HL-60/S4 treated with retinoic acid at 250 ng/mL for 4 days and 3 days (cell line): Measurements from ENCODE around the gene SERPINI1.

Source experiments
- in situ Hi-C: fragments of 300-500 bp; cut with MboI; formaldehyde crosslinking; loops from 2 replicates; pipeline ENCODE4 v1.7.0; 2022; ENCODE audit warnings: low sequenced_read_pairs

Gene SERPINI1

DNA sequence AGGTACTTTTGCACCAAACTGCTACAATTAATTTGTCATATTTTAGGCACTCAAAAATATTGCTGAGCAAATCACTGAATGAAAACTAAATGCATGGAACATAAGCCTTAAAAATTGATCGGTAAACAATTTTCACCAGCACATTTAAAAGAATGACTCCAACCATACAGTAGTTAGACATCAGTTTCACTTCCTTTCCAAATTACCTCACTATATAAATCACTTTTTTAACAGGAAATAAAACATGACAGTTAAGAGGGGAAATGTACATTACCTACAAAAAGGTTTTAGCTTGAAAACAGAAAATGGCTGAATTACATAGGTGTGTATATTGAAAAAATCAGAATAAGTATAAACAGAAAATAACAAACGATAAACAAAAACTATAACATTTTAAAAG is 108.4 kb downstream of the SERPINI1 start:
- in situ Hi-C loops = no loop called here

- in situ Hi-C loops = no loop called here
Observed at GRCh38 chr3:167844528-167844927, 109.0 kb downstream of the SERPINI1 start.

GRCh38 chr3:167851171-167851570 is 115.7 kb downstream of the SERPINI1 start:
- in situ Hi-C loops = no loop called here

GRCh38 chr3:167851749-167852148 is 116.2 kb downstream of the SERPINI1 start:
- in situ Hi-C loops = no loop called here

DNA sequence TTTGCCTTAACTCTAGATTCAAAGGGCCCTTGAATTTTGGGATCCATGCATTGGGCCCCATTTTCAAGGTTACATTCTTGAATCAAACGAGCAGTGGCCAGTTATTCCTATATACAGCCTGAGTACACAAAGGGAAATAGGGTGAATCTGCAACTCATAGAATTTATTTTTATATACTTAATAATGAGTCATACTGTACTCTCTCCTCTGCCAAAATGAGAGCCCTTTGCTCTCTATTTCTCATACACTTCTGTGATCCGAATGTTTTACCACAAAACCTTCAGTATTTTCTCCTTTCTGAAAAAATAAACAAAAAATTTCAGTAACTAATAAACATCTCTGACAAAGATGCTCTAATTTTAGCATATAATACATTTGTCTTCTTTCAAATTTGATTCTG is 116.7 kb downstream of the SERPINI1 start:
- in situ Hi-C loops = no loop called here

DNA sequence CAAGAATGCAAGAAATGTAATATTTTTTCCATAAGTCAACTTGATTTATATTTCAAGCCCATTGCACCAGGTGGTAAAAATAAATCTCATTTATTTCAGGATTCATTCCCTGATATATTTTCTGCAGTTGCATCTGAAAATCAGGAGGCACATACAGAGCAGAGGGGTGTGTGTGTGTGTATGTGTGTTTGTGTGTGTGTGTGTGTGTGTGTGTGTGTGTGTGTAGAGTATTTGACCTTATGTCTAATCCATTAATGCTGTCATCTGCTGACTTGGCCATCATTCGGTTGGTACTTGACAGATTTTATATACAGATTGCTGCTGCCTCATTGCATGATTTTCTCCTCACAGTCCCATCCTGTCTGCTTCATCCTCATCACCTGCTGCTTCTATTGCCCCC is 118.5 kb downstream of the SERPINI1 start:
- in situ Hi-C loops = no loop called here

DNA sequence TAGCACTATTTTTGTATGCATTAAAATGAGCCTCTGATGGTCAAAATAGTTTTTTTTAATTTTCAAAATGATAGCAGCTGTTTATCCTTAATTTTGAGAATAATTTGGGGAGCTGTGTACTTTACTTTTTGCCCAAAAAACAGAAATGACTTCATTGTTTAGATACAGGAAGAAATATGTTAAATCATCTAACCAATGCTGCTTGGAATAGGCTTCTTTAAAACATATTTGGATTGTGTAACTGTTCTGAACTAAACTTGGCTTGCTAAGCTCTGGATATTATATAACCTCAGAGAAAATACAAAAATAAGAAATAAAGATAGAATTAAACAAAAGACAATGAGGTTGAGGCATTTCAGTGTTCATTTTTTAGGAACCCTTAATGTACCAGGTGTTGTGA is 119.3 kb downstream of the SERPINI1 start:
- in situ Hi-C loops = no loop called here

DNA sequence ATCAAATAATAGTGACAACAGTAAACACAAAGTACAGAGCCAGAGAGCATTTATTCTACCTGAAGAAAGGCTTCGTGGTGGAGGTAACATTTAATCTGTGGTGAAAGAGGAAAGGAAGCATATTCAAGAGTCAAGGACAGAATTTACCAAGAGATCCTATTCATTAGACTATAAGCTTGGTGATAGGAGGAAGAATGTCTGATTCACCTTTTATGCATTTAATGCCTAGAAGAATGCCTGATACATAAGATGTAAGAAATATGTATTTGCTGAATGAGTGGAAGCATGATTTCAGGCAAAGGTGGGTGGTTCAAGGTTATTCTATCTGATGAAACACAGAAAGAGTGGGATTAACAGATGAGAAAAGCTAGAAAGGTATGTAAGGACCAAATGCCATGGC is 119.8 kb downstream of the SERPINI1 start:
- in situ Hi-C loops = no loop called here

DNA sequence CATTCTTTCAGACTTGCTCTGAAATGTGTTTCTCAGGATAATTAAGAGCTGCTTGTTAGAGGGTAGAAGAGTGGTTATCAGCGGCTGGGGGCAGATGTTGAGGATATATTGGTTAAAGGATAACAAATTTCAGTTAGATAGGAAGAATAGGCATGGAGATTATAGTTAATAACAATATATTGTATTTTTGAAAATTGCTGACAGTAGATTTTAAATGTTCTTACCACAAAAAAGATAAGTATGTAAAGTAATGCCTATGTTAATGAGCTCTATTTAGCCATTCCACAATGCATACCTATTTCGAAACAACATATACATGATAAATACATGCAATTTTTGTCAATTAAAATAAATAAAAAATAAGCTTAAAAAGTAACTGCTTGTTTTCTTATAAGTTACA is 123.3 kb downstream of the SERPINI1 start:
- in situ Hi-C loops = no loop called here

GRCh38 chr3:167859610-167860009 is 124.1 kb downstream of the SERPINI1 start:
- in situ Hi-C loops = no loop called here

- in situ Hi-C loops = no loop called here
Observed at GRCh38 chr3:167861649-167862048, 126.1 kb downstream of the SERPINI1 start.

GRCh38 chr3:167862104-167862730 is 126.7 kb downstream of the SERPINI1 start:
- in situ Hi-C loops = no loop called here

DNA sequence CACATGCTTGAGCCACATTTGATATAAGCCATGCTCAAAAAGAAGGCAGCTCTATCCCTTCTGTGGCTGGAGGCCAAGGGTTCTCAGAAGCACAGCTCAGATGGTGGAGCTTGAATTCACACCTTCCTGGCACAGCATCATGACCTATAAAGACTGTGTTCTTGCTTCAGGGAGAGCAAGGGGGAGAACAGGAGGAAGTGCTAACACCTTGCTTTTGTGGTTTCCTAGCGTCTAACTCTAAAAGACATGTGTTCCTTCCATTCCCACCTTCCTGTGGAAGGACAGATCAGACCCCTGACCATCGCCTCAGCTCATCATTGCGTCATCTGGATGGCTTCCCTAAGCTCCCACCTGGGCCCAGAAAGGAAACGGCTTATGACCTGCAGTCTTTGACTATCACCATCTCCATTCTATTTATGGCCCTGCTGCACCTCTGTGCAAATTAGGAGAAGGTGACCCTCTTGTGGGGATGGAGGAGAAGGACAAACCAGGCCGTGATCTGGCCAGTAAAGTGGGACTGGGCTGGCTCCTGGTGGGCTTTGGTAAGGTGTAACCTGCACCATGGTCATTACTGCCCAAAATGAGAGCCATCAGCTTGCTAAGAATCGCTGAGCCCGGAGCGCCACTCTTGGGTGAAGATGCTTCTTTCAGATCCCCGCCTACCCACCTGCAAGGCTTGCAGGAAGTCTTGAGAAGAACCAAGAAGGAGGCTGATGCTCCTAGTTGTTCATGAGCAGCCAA is 128.5 kb downstream of the SERPINI1 start:
- in situ Hi-C loops = no loop called here

- in situ Hi-C loops = no loop called here
Observed at GRCh38 chr3:167864552-167864874, 129.0 kb downstream of the SERPINI1 start.

DNA sequence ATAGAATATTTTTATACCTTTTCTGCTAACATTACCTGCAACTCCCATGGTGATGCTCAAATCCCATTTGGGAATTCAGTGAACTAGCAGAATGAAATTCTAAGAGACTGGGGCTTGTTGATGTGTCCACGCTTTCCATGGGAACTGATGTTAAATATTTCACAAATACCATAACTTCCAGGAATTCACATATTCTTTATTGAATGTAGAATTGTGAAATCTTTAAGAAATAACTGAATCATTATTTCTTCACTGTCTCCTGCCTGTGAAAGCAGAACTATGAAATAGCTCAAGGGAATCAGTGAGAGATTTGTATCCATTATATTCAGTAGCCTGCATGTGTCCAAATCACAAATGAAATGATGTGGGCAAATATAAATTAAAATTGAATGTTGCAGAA is 130.8 kb downstream of the SERPINI1 start:
- in situ Hi-C loops = no loop called here

- in situ Hi-C loops = no loop called here
Observed at GRCh38 chr3:167867981-167868380, 132.5 kb downstream of the SERPINI1 start.

DNA sequence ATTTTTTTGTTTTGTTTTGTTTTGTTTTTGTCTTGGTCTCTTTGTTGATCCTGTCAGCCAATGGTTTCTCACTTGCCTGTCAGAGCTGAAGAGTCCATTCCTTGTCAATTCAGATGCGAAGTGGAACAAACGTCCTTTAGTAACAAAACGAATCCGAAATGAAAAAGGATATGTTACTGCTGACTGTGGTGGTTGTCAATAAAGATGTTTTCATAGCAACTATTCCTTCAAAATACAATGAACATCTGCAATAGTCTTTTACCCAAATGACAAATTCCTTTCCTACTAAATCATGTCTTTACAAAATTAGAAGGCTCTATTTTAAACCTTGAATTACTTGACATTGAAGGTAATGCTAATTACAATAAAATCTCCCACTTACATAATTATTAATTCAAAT is 134.7 kb downstream of the SERPINI1 start:
- in situ Hi-C loops = no loop called here

GRCh38 chr3:167870759-167871158 is 135.2 kb downstream of the SERPINI1 start:
- in situ Hi-C loops = no loop called here

DNA sequence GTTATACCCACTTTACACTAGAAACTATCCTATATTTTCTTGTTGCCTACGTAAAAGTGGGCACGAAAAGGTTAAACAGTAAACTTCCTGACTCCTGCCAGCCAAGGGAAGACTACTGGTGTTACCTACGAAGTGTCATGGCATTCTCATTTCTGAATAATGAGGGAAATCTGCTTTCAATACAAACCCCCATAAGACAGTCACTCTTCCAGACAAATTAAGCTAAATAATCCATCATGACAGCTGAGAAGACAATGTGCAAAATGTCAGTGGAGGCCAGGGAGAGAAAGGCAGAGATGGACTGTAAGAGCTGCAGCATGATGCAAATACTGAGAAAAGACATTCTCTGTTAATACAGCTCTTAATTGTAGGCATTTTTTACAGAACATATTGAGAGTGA is 136.5 kb downstream of the SERPINI1 start:
- in situ Hi-C loops = no loop called here

DNA sequence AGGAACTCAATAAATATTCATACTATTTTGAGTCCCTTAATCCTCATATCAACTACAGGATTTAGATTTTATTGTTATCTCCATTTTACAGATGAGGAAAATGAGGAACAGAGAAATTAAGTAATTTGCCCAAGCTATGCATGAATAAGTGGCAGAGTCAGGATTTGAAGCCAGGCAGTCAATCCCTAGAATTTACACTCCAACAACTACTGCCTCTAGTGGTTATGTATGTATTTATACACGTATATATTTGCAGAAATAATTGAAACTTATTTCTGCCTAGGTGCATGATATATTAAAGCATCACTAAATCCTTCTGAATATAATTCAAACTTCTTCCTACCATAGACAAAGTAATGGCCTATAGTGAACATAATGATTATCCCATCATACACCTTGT is 137.4 kb downstream of the SERPINI1 start:
- in situ Hi-C loops = no loop called here

DNA sequence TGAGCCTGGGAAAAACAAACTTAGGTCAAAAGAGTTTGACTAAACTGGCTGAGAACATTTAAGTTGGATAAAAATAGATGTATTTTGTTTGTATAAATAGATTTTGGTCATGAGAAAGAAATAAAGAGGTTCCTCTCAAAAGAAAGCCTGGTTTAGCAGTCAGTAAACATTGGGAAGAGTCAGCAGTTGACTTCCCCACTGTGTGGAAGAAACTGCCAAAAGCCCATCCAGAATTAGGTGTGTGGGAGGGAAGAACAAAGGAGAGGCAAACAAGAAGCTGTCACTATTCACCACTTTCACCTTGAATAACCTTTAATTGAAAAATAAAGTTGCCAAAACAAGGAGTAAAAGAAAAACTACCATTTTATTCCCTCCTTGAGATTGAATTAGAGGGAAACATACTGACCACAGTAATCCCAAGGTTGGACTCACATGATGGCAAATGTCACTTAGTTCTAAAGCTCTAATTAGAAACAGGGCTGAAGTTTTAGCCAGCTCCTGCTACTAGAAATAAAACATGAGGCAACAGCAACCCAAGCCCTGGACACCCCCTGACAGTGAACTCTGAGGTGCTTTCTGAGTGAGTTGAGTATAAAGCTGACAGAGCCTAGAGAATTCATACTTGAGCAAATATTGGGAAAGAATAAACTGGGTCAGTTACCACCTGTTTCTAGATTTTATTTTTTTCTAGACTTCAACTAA is 139.3 kb downstream of the SERPINI1 start:
- in situ Hi-C loops = loop anchor here (25.0 kb wide), 1 partner anchor 463 kb away; no protein-coding TSS in a partner anchor
